C4-2B (cell line): ENCODE data around the gene PAGR1.
"Not testable (repeated sequence)": the region's sequence is repeated elsewhere in the genome, so short reads cannot be mapped to it uniquely, and the experiment has no call there.

ENCODE experiments used
- H3K27ac ChIP-seq: fragments of 450-650 bp; 2 replicates; pipeline ENCODE4 v1.5.1; 2017
- ZFX ChIP-seq: fragments of 450-650 bp; IDR thresholded peaks from 2 replicates; pipeline ENCODE4 v1.6.1; 2017
- TF ChIP-seq, protein P1 (sequence below): fragments of 450-650 bp; conservative IDR thresholded peaks from 2 replicates; pipeline ENCODE4 v1.5.1; 2017; ENCODE audit warnings: mild to moderate bottlenecking

Gene PAGR1

DNA sequence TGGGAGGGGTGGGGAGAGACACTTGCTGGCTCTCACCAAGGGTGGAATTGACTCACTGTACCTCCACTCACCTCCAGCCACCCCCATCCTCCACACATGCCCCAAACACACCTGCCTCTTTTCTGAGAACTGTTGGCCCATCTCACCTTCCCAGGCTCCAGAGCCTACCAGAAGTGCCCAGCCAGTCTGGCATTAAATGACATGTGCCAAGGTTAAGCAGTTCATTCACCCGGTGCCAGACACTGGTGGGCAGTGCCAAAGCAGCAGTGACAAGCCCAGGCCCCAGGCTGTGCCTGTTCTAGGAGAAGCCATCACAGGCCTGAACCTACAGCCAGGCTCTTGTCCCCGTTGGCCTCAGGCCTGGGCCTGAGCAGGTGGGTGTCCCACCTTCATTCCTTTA is 15.5 kb downstream of the PAGR1 start:
- TF ChIP-seq ZFX = no peak
- TF ChIP-seq, protein P1, sequence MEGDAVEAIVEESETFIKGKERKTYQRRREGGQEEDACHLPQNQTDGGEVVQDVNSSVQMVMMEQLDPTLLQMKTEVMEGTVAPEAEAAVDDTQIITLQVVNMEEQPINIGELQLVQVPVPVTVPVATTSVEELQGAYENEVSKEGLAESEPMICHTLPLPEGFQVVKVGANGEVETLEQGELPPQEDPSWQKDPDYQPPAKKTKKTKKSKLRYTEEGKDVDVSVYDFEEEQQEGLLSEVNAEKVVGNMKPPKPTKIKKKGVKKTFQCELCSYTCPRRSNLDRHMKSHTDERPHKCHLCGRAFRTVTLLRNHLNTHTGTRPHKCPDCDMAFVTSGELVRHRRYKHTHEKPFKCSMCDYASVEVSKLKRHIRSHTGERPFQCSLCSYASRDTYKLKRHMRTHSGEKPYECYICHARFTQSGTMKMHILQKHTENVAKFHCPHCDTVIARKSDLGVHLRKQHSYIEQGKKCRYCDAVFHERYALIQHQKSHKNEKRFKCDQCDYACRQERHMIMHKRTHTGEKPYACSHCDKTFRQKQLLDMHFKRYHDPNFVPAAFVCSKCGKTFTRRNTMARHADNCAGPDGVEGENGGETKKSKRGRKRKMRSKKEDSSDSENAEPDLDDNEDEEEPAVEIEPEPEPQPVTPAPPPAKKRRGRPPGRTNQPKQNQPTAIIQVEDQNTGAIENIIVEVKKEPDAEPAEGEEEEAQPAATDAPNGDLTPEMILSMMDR = no peak
- H3K27ac ChIP-seq = no peak overlapping the region

DNA sequence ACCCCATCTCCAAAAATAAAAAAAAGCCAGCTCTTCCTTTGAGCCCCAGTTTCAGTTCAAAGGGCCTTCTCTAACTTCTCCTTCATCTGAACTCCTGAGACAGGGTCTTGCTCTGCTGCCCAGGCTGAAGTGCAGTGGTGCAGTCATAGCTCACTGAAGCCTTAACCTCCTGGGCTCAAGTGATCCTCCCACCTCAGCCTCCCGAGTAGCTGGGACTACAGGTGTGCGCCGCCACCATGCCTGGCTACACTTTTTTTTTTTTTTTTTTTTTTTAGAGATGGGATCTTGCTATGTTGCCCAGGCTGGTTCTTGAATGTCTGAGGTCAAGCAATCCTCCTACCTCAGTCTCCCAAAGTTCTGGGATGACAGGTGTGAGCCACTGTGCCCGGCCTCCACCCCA is 17.3 kb downstream of the PAGR1 start:
- H3K27ac ChIP-seq = not testable (repeated sequence)

DNA sequence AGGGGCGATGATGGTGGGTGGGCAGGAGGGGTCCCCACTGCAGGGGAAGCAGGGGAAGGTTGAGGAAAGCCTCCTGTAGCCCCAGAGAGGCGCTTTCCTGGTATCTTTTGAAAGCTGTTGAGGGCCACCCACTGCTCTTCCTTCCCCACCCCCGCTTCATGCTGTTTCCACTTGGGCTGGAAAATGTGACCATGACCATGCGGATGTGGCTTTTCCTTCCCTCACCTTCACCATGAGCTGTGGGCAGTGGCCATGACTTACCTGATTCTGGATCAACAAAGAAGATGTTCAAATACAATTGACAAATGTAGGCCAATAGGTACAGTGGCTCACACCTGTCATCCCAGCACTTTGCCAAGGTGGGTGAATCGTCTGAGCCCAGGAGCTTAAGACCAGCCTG is 18.1 kb downstream of the PAGR1 start:
- TF ChIP-seq ZFX = no peak
- TF ChIP-seq, protein P1 = no peak
- no peak overlapping the region for H3K27ac ChIP-seq

GRCh38 chr16:29835926-29836325 is 20.0 kb downstream of the PAGR1 start:
- H3K27ac ChIP-seq = no peak overlapping the region
- no peak for TF ChIP-seq ZFX

GRCh38 chr16:29836623-29837022 is 20.7 kb downstream of the PAGR1 start:
- H3K27ac ChIP-seq = no peak overlapping the region
- no peak for TF ChIP-seq ZFX
- TF ChIP-seq, protein P1 = no peak

- H3K27ac ChIP-seq = no peak overlapping the region
- TF ChIP-seq, protein P1 = no peak
- no peak for TF ChIP-seq ZFX
Measured at GRCh38 chr16:29837841-29838240, 21.9 kb downstream of the PAGR1 start.

DNA sequence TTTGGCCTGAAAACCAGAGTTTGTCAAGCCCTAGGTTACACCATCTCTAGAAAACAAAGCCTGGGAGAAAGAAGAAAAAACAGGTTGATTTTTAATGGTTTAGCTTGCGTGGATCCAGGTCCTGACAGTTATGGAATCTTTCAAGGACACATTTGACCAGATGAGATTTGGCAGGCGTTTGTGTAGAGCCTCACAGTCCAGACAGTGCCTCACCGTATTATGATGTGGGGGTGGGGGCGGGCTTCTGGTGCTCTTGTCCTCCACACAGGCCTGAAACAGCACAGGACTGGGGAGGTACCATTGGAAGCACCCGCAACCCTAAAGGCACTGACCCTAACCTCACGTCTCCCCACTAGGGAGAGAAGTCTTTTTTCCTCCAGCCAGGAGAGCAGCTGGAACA is 23.9 kb downstream of the PAGR1 start:
- TF ChIP-seq, protein P1 = no peak
- no peak for TF ChIP-seq ZFX
- H3K27ac ChIP-seq = no peak overlapping the region

- H3K27ac ChIP-seq = no peak overlapping the region
- TF ChIP-seq, protein P1 = no peak
- no peak for TF ChIP-seq ZFX
Measured at GRCh38 chr16:29840240-29840639, 24.3 kb downstream of the PAGR1 start.

GRCh38 chr16:29841631-29842030 is 25.7 kb downstream of the PAGR1 start:
- TF ChIP-seq ZFX = no peak
- H3K27ac ChIP-seq = no peak overlapping the region
